T-cell (primary cell): ENCODE data around the gene AATK. TPM values are rescaled to one million over a fixed set of nuclear protein-coding genes. Genes with fewer than 3 reads are reported as not detected.

Source experiments
- ATAC-seq, 4 experiments: fragments of 200-7000 bp in 3 of 4; fragments of 150-1000 bp in 1 of 4; cut with Tn5 transposase; replicated peaks in 1 of 4; 1 replicate in 3 of 4; 2 replicates in 1 of 4; pipeline ENCODE4 v1.10.0; 2021; ENCODE audit warnings: moderate library complexity in 3 of 4, mild to moderate bottlenecking in 2 of 4, moderate number of reproducible peaks in 1 of 4
- CTCF ChIA-PET, 2 donors: fragments of 300-600 bp; sonication (Branson Sonifier 250); formaldehyde crosslinking; loops; one replicate each; lab custom pipeline; 2022; ENCODE audit warnings: antibody characterized with exemption in 2 of 2; lab: Charles Lee
- POLR2A ChIA-PET, 2 donors: fragments of 300-600 bp; sonication (Branson Sonifier 250); formaldehyde crosslinking; loops; one replicate each; lab custom pipeline; 2022; ENCODE audit warnings: antibody characterized with exemption in 2 of 2; lab: Charles Lee
- DNase-seq, 35 experiments: peaks; one replicate each; pipeline versions ENCODE4 v3.0.0 to v3.0.0-alpha.2; 2013 to 2023
- H3K27ac ChIP-seq: one replicate; pipeline ENCODE4 v1.5.1; 2013; ENCODE audit warnings: low read length
- H3K27me3 ChIP-seq, 2 experiments: replicated peaks in 1 of 2; 1 replicate in 1 of 2; 2 replicates in 1 of 2; pipeline versions ENCODE4 v1.6.1 to v1.7.0; 2013; ENCODE audit warnings: low read length in 1 of 2, mixed read lengths in 1 of 2; ENCODE audit not compliant: control insufficient read depth in 2 of 2, insufficient read depth in 2 of 2; ENCODE audit errors: extremely low read depth in 1 of 2
- H3K36me3 ChIP-seq, 2 donors: 1 replicate in 1 of 2; 2 replicates in 1 of 2; pipeline versions ENCODE4 v1.6.1 to v1.7.0; 2013; ENCODE audit warnings: low read length in 1 of 2; ENCODE audit not compliant: control insufficient read depth in 2 of 2, insufficient read depth in 1 of 2; ENCODE audit errors: extremely low read depth in 1 of 2
- H3K4me1 ChIP-seq, 2 experiments: 1 replicate in 1 of 2; 2 replicates in 1 of 2; pipeline versions ENCODE4 v1.6.1 to v1.7.0; 2013; ENCODE audit warnings: low read length in 2 of 2, mixed read lengths in 1 of 2; ENCODE audit not compliant: insufficient read depth in 2 of 2, control insufficient read depth in 1 of 2; ENCODE audit errors: extremely low read depth in 1 of 2
- H3K4me3 ChIP-seq, 2 donors: 1 replicate in 1 of 2; 2 replicates in 1 of 2; pipeline versions ENCODE4 v1.5.1 to v1.7.0; 2013; ENCODE audit warnings: mild to moderate bottlenecking in 2 of 2, low read length in 1 of 2, moderate library complexity in 1 of 2; ENCODE audit not compliant: control insufficient read depth in 1 of 2; ENCODE audit errors: extremely low read depth in 1 of 2
- H3K9me3 ChIP-seq: 2 replicates; pipeline ENCODE4 v1.7.0; 2013
- H3K27ac Mint-ChIP-seq, 2 donors: one replicate each; pipeline ENCODE4 v1.8.0; 2020 to 2021; ENCODE audit warnings: mild to moderate bottlenecking in 2 of 2, mixed read lengths in 2 of 2
- H3K27me3 Mint-ChIP-seq, 2 donors: one replicate each; pipeline ENCODE4 v1.8.0; 2021 to 2022; ENCODE audit warnings: mixed read lengths in 2 of 2
- H3K36me3 Mint-ChIP-seq: one replicate; pipeline ENCODE4 v1.8.0; 2021; ENCODE audit warnings: mixed read lengths
- H3K4me1 Mint-ChIP-seq, 3 donors: one replicate each; pipeline ENCODE4 v1.8.0; 2020 to 2022; ENCODE audit warnings: mixed read lengths in 3 of 3, mild to moderate bottlenecking in 1 of 3
- H3K4me3 Mint-ChIP-seq, 3 donors: one replicate each; pipeline ENCODE4 v1.8.0; 2020 to 2022; ENCODE audit warnings: mild to moderate bottlenecking in 3 of 3, mixed read lengths in 3 of 3, moderate library complexity in 3 of 3
- H3K9me3 Mint-ChIP-seq, 3 donors: one replicate each; pipeline ENCODE4 v1.8.0; 2020 to 2022; ENCODE audit warnings: mixed read lengths in 3 of 3
- WGBS: methylation state at CpG from one replicate; pipeline ENCODE4 v1.1.5; 2013; ENCODE audit warnings: missing lambda C conversion rate; ENCODE audit not compliant: insufficient coverage; 5-methylcytosine and 5-hydroxymethylcytosine counted together
- total RNA-seq, 35 experiments: library from RNA in 6 of 35; stranded (reverse) in 6 of 35; fragments of 120-200 nt in 1 of 35; gene quantifications; one replicate each; pipeline versions ENCODE4 v1.2.1 to v1.2.4 and lab custom pipeline; 2013 to 2026

The AATK gene
- total RNA-seq, 5 donors from 2014 or later (not counting 1 experiment from before 2014, with no cell fraction given), result 0.63 to 11.1 (median 0.72) TPM

DNA sequence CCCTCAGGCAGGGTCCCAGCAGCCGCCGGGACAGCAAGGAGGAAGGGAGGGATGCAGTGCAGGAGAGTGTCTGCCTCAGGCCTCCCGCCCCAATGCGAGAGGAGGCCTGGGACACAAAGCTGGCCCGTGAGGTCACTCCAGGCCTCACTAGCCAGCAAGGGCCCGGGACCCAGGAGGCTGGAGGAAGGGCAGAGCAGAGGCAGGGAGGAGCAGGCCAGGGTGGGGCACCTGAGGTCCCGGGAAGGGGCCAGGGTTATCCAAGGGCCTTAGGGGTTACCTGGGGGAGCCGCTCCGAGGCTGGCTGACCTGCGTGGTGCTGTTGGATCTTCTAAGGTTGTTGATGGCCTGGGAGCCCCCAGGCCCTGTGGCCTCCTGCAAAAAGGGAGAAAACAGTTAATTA lies 42.6 kb upstream of the AATK start:
- H3K4me3 Mint-ChIP-seq, result no peak overlapping the region
- H3K27me3 ChIP-seq, result no peaks in the 10 kb centered on the region
- no peak for DNase-seq
- 96% methylated on average over 10 of the region's 10 CpGs for WGBS
- ATAC-seq, result no peak
- no peak overlapping the region for H3K27ac ChIP-seq
- no peaks in the 10 kb centered on the region for H3K4me1 Mint-ChIP-seq
- H3K9me3 Mint-ChIP-seq, result no peaks in the 10 kb centered on the region
- H3K27ac Mint-ChIP-seq, result no peak overlapping the region
- H3K4me3 ChIP-seq, result no peak overlapping the region
- peaks cover 6 to 7% of the 10 kb centered on the region in 2 donors for H3K36me3 ChIP-seq
- ChIA-PET POLR2A (no interaction called here), CTCF (no interaction called here)
- H3K4me1 ChIP-seq, result no peaks in the 10 kb centered on the region
- H3K27me3 Mint-ChIP-seq, result no peaks in the 10 kb centered on the region
- H3K9me3 ChIP-seq, result no peaks in the 10 kb centered on the region
- peaks cover 3% of the 10 kb centered on the region for H3K36me3 Mint-ChIP-seq

- no peaks in the 10 kb centered on the region for H3K27me3 Mint-ChIP-seq
- no peaks in the 10 kb centered on the region for H3K9me3 ChIP-seq
- H3K4me1 Mint-ChIP-seq, result no peaks in the 10 kb centered on the region
- 85% methylated on average over 10 of the region's 21 CpGs for WGBS
- no peak for ATAC-seq
- no peaks in the 10 kb centered on the region for H3K27me3 ChIP-seq
- H3K9me3 Mint-ChIP-seq, result no peaks in the 10 kb centered on the region
- no peak overlapping the region for H3K27ac ChIP-seq
- peaks cover 6 to 11% of the 10 kb centered on the region in 2 donors for H3K36me3 ChIP-seq
- no peak overlapping the region for H3K4me3 ChIP-seq
- H3K4me3 Mint-ChIP-seq, result no peak overlapping the region
- ChIA-PET POLR2A (no interaction called here), CTCF (no interaction called here)
- H3K36me3 Mint-ChIP-seq, result peaks cover 3% of the 10 kb centered on the region
- no peak for DNase-seq
- H3K4me1 ChIP-seq, result no peaks in the 10 kb centered on the region
- H3K27ac Mint-ChIP-seq, result no peak overlapping the region
Measured at GRCh38 chr17:81207610-81208581, 41.9 kb upstream of the AATK start.

- H3K27ac ChIP-seq, result no peak overlapping the region
- no peaks in the 10 kb centered on the region for H3K27me3 ChIP-seq
- ChIA-PET POLR2A (no interaction called here), CTCF (no interaction called here)
- Mint-ChIP-seq H3K9me3 (no peaks in the 10 kb centered on the region), H3K27ac (no peak overlapping the region), H3K4me1 (no peaks in the 10 kb centered on the region), H3K4me3 (no peak overlapping the region), H3K27me3 (no peaks in the 10 kb centered on the region), H3K36me3 (peaks cover 3% of the 10 kb centered on the region)
- no peaks in the 10 kb centered on the region for H3K4me1 ChIP-seq
- no peak for DNase-seq
- 93% methylated on average over 9 of the region's 12 CpGs for WGBS
- peaks cover 6 to 14% of the 10 kb centered on the region in 2 donors for H3K36me3 ChIP-seq
- H3K9me3 ChIP-seq, result no peaks in the 10 kb centered on the region
- ATAC-seq, result no peak
- no peak overlapping the region for H3K4me3 ChIP-seq
Measured at GRCh38 chr17:81206657-81207056, 40.6 kb upstream of the AATK start.

- CTCF ChIA-PET, result no interaction called here
- no peak for ATAC-seq
Measured at GRCh38 chr17:81206166-81206565, 40.1 kb upstream of the AATK start.

DNA sequence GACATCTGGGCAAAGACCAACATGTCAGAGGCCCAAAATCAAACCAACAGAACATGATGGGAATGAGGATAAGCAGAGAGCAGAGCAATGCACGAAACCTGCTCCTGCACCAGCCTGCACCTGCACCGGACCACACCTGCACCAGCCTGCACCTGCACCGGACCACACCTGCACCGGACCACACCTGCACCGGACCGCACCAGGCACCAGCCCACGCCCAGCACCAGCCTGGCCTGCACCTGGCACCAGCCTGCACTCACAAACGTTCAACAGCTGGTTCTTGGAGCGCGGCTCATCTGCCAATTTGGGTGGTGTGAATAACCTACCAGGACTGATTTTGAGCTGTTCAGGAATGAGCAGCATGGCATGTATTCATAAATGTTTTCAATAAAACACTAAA lies 38.6 kb upstream of the AATK start:
- POLR2A ChIA-PET, result no interaction called here
- ATAC-seq (no peak), DNase-seq (no peak)
- Histone ChIP-seq H3K4me1 (no peaks in the 10 kb centered on the region), H3K9me3 (no peaks in the 10 kb centered on the region), H3K27me3 (no peaks in the 10 kb centered on the region), H3K4me3 (no peak overlapping the region), H3K36me3 (peaks cover 9 to 20% of the 10 kb centered on the region in 2 donors), H3K27ac (no peak overlapping the region)
- no peaks in the 10 kb centered on the region for H3K9me3 Mint-ChIP-seq
- no peak overlapping the region for H3K27ac Mint-ChIP-seq
- no peak overlapping the region for H3K4me3 Mint-ChIP-seq
- H3K4me1 Mint-ChIP-seq, result no peaks in the 10 kb centered on the region
- CTCF ChIA-PET, result no interaction called here
- peaks cover 3% of the 10 kb centered on the region for H3K36me3 Mint-ChIP-seq
- no peaks in the 10 kb centered on the region for H3K27me3 Mint-ChIP-seq
- WGBS, result 98% methylated on average over 7 of the region's 10 CpGs

More at GRCh38 chr17:81206166-81206565, 40.1 kb upstream of the AATK start:
- no peaks in the 10 kb centered on the region for H3K4me1 ChIP-seq
- H3K36me3 ChIP-seq, result peaks cover 9 to 14% of the 10 kb centered on the region in 2 donors
- H3K4me3 ChIP-seq, result no peak overlapping the region
- 94% methylated on average over 4 of the region's 4 CpGs for WGBS
- Mint-ChIP-seq H3K27ac (no peak overlapping the region), H3K4me3 (no peak overlapping the region), H3K27me3 (no peaks in the 10 kb centered on the region), H3K4me1 (no peaks in the 10 kb centered on the region), H3K36me3 (peaks cover 3% of the 10 kb centered on the region), H3K9me3 (no peaks in the 10 kb centered on the region)
- H3K9me3 ChIP-seq, result no peaks in the 10 kb centered on the region
- no peak overlapping the region for H3K27ac ChIP-seq
- POLR2A ChIA-PET, result no interaction called here
- no peaks in the 10 kb centered on the region for H3K27me3 ChIP-seq
- no peak for DNase-seq

- Mint-ChIP-seq H3K36me3 (no peaks in the 10 kb centered on the region), H3K4me1 (no peaks in the 10 kb centered on the region), H3K27me3 (no peaks in the 10 kb centered on the region), H3K27ac (no peak overlapping the region), H3K4me3 (no peak overlapping the region), H3K9me3 (no peaks in the 10 kb centered on the region)
- Histone ChIP-seq H3K27me3 (no peaks in the 10 kb centered on the region), H3K27ac (no peak overlapping the region), H3K9me3 (no peaks in the 10 kb centered on the region), H3K4me1 (no peaks in the 10 kb centered on the region), H3K36me3 (peaks cover 9 to 23% of the 10 kb centered on the region in 2 donors), H3K4me3 (no peak overlapping the region)
- DNase-seq (no peak), ATAC-seq (no peak)
- CTCF ChIA-PET, result no interaction called here
- POLR2A ChIA-PET, result no interaction called here
- 96% methylated on average over 20 of the region's 20 CpGs for WGBS
Measured at GRCh38 chr17:81203136-81203535, 37.1 kb upstream of the AATK start.
